IPS DF 6.9 (cell line): ENCODE results near the gene OR8B4.
A peak's percentile ranks its signal among the peaks of the same experiment; 100 is the strongest.
"Not testable (repeated sequence)": the region's sequence is repeated elsewhere in the genome, so short reads cannot be mapped to it uniquely, and the experiment has no call there.

Source experiments
- DNase-seq: peaks from one replicate; pipeline ENCODE4 v3.0.0-alpha.2; 2013; ENCODE audit warnings: low read depth, low spot score
- H3K27ac ChIP-seq: one replicate; pipeline ENCODE4 v1.5.1; 2013; ENCODE audit warnings: low read length, control low read depth
- H3K27me3 ChIP-seq: 2 replicates; pipeline ENCODE4 v1.6.1; 2013; ENCODE audit warnings: mild to moderate bottlenecking, low read length; ENCODE audit not compliant: control insufficient read depth, insufficient read depth
- H3K36me3 ChIP-seq: 2 replicates; pipeline ENCODE4 v1.6.1; 2013; ENCODE audit warnings: low read length; ENCODE audit not compliant: control insufficient read depth, insufficient read depth
- H3K4me1 ChIP-seq: 2 replicates; pipeline ENCODE4 v1.6.1; 2013; ENCODE audit warnings: low read length; ENCODE audit not compliant: control insufficient read depth, insufficient read depth
- H3K4me3 ChIP-seq: 2 replicates; pipeline ENCODE4 v1.5.1; 2013; ENCODE audit warnings: mild to moderate bottlenecking, low read length
- H3K9me3 ChIP-seq: 2 replicates; pipeline ENCODE4 v1.6.1; 2013; ENCODE audit warnings: low read length, inconsistent platforms; ENCODE audit not compliant: control insufficient read depth, insufficient read depth
- WGBS: extraction: QIAGEN DNeasy Blood & Tissue Kit; methylation state at CpG from one replicate; pipeline ENCODE4 v1.1.7; 2013; ENCODE audit warnings: mixed read lengths, missing lambda C conversion rate; ENCODE audit not compliant: insufficient read length, insufficient coverage; 5-methylcytosine and 5-hydroxymethylcytosine counted together

OR8B4 gene

DNA sequence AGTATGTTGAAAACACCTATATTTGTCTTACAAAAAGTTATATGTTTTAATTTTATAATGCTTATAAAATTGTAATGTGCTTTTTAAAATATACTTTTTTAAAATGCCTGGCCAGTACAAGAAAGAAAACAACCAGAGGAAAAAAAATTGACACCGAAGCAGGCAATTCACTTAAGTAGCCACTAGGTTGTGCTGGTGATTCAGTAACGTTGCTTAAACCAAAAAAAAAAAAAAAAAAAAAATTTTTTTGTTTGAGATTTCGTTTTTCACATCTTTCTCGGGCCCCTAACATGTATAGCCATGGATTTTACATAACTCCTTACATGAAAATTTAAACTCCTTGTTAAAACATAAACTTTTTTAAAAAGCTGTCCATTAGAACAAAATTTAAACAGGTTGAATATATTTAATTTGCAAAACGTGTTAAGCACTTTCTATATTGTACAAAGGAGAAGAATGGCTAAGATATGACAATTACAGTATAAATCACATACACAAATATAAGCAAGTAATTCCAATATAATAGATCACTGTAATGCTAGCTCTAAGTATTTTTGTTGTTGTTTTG is 9.2 kb downstream of the OR8B4 start:
- Histone ChIP-seq H3K36me3 (no peaks in the 10 kb centered on the region), H3K4me3 (no peak overlapping the region), H3K9me3 (no peaks in the 10 kb centered on the region), H3K4me1 (no peaks in the 10 kb centered on the region), H3K27me3 (no peaks in the 10 kb centered on the region), H3K27ac (no peak overlapping the region)
- no peak for DNase-seq
- WGBS: no CpG with 5 or more reads among the region's 5 CpGs

DNA sequence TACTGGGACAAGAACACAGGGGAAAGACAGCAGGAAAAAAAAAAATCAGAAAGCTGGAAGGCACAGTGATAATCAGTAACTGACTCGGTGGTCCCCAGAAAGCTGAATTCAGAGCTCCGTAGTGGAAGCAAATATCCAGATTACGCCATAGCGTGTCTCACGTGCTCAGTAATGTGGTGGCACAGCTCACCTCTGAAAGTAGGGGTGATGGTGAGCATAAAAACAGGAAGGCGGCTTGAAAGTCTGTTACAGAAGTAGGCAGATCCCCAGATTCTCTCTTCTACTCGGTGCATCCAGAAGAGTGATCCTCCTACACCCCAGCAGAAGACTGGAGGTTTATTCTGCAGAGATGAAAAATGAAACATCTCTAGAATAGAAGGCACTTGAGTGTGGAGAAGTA is 14.8 kb downstream of the OR8B4 start:
- Histone ChIP-seq H3K27me3 (no peaks in the 10 kb centered on the region), H3K9me3 (no peaks in the 10 kb centered on the region), H3K4me1 (no peaks in the 10 kb centered on the region), H3K27ac (no peak overlapping the region), H3K36me3 (no peaks in the 10 kb centered on the region), H3K4me3 (no peak overlapping the region)
- no CpG with 5 or more reads among the region's 7 CpGs for WGBS
- no peak for DNase-seq

DNA sequence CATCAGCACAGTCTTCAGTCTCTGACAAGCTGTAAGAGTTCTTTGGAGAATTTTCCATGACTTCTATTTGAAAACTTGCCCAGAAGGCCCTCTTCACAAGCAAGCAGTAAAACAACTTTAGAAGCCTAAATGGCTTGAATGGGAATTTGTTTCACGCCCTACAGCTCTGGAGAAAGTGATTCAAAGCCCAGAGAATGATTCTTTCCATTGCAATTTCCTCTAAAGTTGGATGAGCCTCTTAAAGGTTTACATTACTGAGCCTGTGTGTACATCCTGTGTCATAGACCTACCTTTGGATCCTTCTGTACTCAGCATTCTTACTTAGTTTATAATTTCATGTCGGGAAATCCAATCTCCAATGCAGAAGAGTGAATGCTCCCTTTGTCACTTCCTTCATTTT is 19.1 kb downstream of the OR8B4 start:
- no peaks in the 10 kb centered on the region for H3K27me3 ChIP-seq
- H3K4me1 ChIP-seq: no peaks in the 10 kb centered on the region
- no peaks in the 10 kb centered on the region for H3K36me3 ChIP-seq
- no CpG with 5 or more reads among the region's 2 CpGs for WGBS
- no peak overlapping the region for H3K4me3 ChIP-seq
- no peak for DNase-seq
- H3K27ac ChIP-seq: no peak overlapping the region
- H3K9me3 ChIP-seq: no peaks in the 10 kb centered on the region

GRCh38 chr11:124403186-124403585 is 21.5 kb downstream of the OR8B4 start:
- not testable (repeated sequence) for H3K4me3 ChIP-seq, H3K27me3 ChIP-seq, DNase-seq, H3K9me3 ChIP-seq, H3K27ac ChIP-seq, H3K36me3 ChIP-seq, H3K4me1 ChIP-seq
- no CpG with 5 or more reads among the region's 27 CpGs for WGBS

DNA sequence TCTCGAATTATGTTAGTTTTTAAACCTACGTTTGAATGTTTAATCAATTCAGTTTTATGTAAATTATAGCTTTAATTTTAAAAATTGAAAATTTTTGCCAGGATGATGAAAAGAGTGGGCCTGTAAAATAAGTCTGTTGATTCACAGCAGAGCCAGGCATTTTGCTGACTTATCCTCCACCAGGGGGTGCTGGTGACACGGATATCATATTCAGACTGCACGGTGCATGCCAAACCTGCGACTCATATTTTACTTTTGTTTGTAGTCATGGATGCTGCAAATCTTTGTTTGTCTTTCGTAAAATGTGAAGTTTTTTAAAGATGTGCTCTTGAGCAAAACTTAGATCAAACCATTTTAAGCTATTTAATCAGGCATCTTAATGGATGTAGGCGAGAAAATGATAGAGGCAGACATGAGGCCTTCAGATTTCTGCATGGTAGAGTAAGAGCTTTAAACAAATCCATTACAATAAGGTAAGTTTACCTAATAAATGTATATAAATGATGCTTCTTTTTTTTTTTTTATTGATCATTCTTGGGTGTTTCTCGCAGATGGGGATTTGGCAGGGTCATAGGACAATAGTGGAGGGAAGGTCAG is 22.2 kb downstream of the OR8B4 start:
- Histone ChIP-seq H3K4me1 (no peaks in the 10 kb centered on the region), H3K27me3 (no peaks in the 10 kb centered on the region), H3K27ac (no peak overlapping the region), H3K4me3 (no peak overlapping the region), H3K9me3 (no peaks in the 10 kb centered on the region), H3K36me3 (no peaks in the 10 kb centered on the region)
- peak; percentile 55 for DNase-seq
- no CpG with 5 or more reads among the region's 8 CpGs for WGBS

DNA sequence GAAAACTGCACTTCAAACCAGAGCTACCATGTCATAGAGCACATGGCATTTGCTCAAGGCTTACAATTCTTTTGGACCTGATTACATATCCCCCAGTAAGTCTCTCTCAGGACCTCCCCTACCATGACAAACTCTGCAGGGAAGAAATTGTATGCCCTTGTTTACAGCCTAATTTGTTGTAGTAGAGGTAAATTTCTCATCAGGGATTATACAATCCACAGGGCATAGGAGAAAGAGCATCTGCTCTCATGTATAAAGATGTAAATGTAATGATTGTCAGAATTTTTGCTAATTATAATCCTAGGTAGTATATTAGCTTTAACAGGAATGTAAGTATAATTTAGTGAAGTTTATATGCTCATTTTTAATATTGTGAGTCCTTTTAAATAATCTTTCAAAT is 25.7 kb downstream of the OR8B4 start, which contains the start of gene OR8B3:
Gene OR8B3 (minus strand): TSS at position 101 of the 400 bp plus-strand sequence. CDS start 1,673 bp downstream, outside the sequence.
- H3K9me3 ChIP-seq: no peaks in the 10 kb centered on the region
- H3K27ac ChIP-seq: no peak within 1 kb of the TSS
- no peaks in the 10 kb centered on the region for H3K27me3 ChIP-seq
- no peaks in the 10 kb centered on the region for H3K36me3 ChIP-seq
- DNase-seq: no peak
- no peak within 1 kb of the TSS for H3K4me3 ChIP-seq
- no peaks in the 10 kb centered on the region for H3K4me1 ChIP-seq

- no CpG with 5 or more reads among the region's 4 CpGs for WGBS
- not testable (repeated sequence) for H3K9me3 ChIP-seq, H3K27ac ChIP-seq, DNase-seq, H3K4me1 ChIP-seq, H3K4me3 ChIP-seq, H3K27me3 ChIP-seq, H3K36me3 ChIP-seq
Measured at GRCh38 chr11:124396847-124397246, 27.8 kb downstream of the OR8B4 start.

GRCh38 chr11:124394408-124394807 is 30.3 kb downstream of the OR8B4 start:
- DNase-seq: no peak
- Histone ChIP-seq H3K4me1 (no peaks in the 10 kb centered on the region), H3K9me3 (no peaks in the 10 kb centered on the region), H3K27me3 (no peaks in the 10 kb centered on the region), H3K27ac (no peak overlapping the region), H3K4me3 (no peak overlapping the region), H3K36me3 (no peaks in the 10 kb centered on the region)
- WGBS: no CpG with 5 or more reads among the region's 3 CpGs

GRCh38 chr11:124384399-124384798 is 40.3 kb downstream of the OR8B4 start, which contains the start of gene OR8B2:
TSS of gene OR8B2 (minus strand) at chr11:124384499. CDS start at chr11:124383343, 1,156 bp downstream.
- no CpG with 5 or more reads among the region's 2 CpGs for WGBS
- Histone ChIP-seq H3K27me3 (no peaks in the 10 kb centered on the region), H3K36me3 (no peaks in the 10 kb centered on the region), H3K4me1 (no peaks in the 10 kb centered on the region), H3K4me3 (no peak within 1 kb of the TSS), H3K27ac (no peak within 1 kb of the TSS), H3K9me3 (no peaks in the 10 kb centered on the region)
- no peak for DNase-seq

DNA sequence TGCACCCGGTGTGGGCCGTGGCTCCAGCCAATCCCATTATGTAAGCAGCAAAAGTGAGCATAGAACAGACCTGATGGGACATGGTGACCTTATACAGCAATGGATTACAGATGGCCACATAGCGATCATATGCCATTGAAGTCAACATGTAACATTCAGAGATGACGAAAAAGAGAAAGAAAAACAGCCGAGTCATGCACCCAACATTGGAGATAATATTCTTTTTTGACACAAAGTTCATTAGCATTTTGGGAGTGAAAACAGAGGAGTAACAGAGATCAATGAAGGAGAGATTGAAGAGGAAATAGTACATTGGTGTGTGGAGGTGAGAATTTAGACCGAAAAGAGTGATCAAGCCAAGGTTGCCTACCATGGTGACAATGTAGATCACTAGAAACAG is 41.8 kb downstream of the OR8B4 start:
- not testable (repeated sequence) for H3K4me1 ChIP-seq, H3K27ac ChIP-seq, H3K36me3 ChIP-seq, H3K4me3 ChIP-seq, H3K27me3 ChIP-seq, DNase-seq, H3K9me3 ChIP-seq
- no CpG with 5 or more reads among the region's 6 CpGs for WGBS

GRCh38 chr11:124380585-124380984 is 44.1 kb downstream of the OR8B4 start:
- Histone ChIP-seq H3K27me3 (no peaks in the 10 kb centered on the region), H3K27ac (no peak overlapping the region), H3K9me3 (no peaks in the 10 kb centered on the region), H3K36me3 (no peaks in the 10 kb centered on the region), H3K4me3 (no peak overlapping the region), H3K4me1 (no peaks in the 10 kb centered on the region)
- DNase-seq: no peak
- WGBS: no CpG with 5 or more reads among the region's 2 CpGs
